HEK293 (cell line): ENCODE measurements around the gene LRCH1.

Experiments used
- CTCF ChIA-PET: fragments of 350-600 bp; formaldehyde crosslinking; extraction: SDS; loops from one replicate; lab custom pipeline; 2021; ENCODE audit warnings: antibody characterized with exemption; lab: Yijun Ruan, JAX
- POLR2A ChIA-PET: fragments of 300-600 bp; formaldehyde crosslinking; extraction: SDS; loops from one replicate; lab custom pipeline; 2020; ENCODE audit warnings: antibody characterized with exemption, inconsistent platforms; lab: Yijun Ruan, JAX
- H3K27ac ChIP-seq: fragments of 200-500 bp; sonication (Bioruptor generic); 2 replicates; pipeline ENCODE4 v1.5.1; 2014; ENCODE audit warnings: low read depth, low read length, control low read depth, inconsistent platforms; ENCODE audit errors: extremely low read depth
- H3K36me3 ChIP-seq, 2 experiments: fragments of 200-500 bp in 1 of 2; sonication (Bioruptor generic) in 1 of 2; 1 replicate in 1 of 2; 2 replicates in 1 of 2; pipeline ENCODE4 v1.5.1; 2014 to 2017; ENCODE audit warnings: inconsistent platforms in 2 of 2, low read length in 2 of 2; ENCODE audit not compliant: control insufficient read depth in 2 of 2, insufficient read depth in 1 of 2
- H3K4me1 ChIP-seq: fragments of 200-500 bp; sonication (Bioruptor generic); 2 replicates; pipeline ENCODE4 v1.5.1; 2014; ENCODE audit warnings: mild to moderate bottlenecking, low read length, inconsistent platforms; ENCODE audit not compliant: control insufficient read depth, insufficient read depth
- H3K4me3 ChIP-seq: 2 replicates; pipeline ENCODE4 v1.5.1; 2011; ENCODE audit warnings: low read depth, mild to moderate bottlenecking, control low read depth, low read length, moderate library complexity
- H3K9me3 ChIP-seq: fragments of 200-500 bp; sonication (Bioruptor generic); 2 replicates; pipeline ENCODE4 v1.5.1; 2014; ENCODE audit warnings: low read depth, low read length, inconsistent platforms; ENCODE audit not compliant: control insufficient read depth, insufficient read depth
- BCL11B ChIP-seq: fragments of 450-650 bp; formaldehyde crosslinking; IDR thresholded peaks from 2 replicates; pipeline ENCODE4 v1.5.1; 2016; ENCODE audit warnings: low read depth, missing biosample characterization, missing genetic modification characterization
- HOXC10 ChIP-seq: sonication (generic); formaldehyde crosslinking; IDR thresholded peaks from 2 replicates; pipeline ENCODE4 v1.8.1; 2023; ENCODE audit warnings: mild to moderate bottlenecking, missing genetic modification reagents
- MEIS1 ChIP-seq: sonication (generic); formaldehyde crosslinking; IDR thresholded peaks from 2 replicates; pipeline ENCODE4 v1.8.1; 2022; ENCODE audit warnings: missing genetic modification reagents, mild to moderate bottlenecking, borderline replicate concordance
- REPIN1 ChIP-seq: fragments of 450-650 bp; formaldehyde crosslinking; IDR thresholded peaks from 2 replicates; pipeline ENCODE4 v1.5.1; 2017; ENCODE audit warnings: missing biosample characterization, missing genetic modification characterization, low read depth
- SCRT2 ChIP-seq: fragments of 450-650 bp; formaldehyde crosslinking; IDR thresholded peaks from 2 replicates; pipeline ENCODE4 v1.5.1; 2016; ENCODE audit warnings: missing biosample characterization, missing genetic modification characterization
- YY2 ChIP-seq: fragments of 450-650 bp; formaldehyde crosslinking; IDR thresholded peaks from 2 replicates; pipeline ENCODE4 v1.5.1; 2016; ENCODE audit warnings: missing biosample characterization, missing genetic modification characterization
- ZEB2 ChIP-seq: fragments of 450-650 bp; formaldehyde crosslinking; IDR thresholded peaks from 2 replicates; pipeline ENCODE4 v1.5.1; 2016; ENCODE audit warnings: missing biosample characterization, missing genetic modification characterization
- ZFP69B ChIP-seq: fragments of 450-650 bp; formaldehyde crosslinking; IDR thresholded peaks from 2 replicates; pipeline ENCODE4 v1.5.1; 2016; ENCODE audit warnings: missing biosample characterization, missing genetic modification characterization
- ZNF112 ChIP-seq: fragments of 450-650 bp; formaldehyde crosslinking; IDR thresholded peaks from 2 replicates; pipeline ENCODE4 v1.5.0; 2017; ENCODE audit warnings: missing biosample characterization, missing genetic modification characterization
- ZNF121 ChIP-seq: fragments of 450-650 bp; formaldehyde crosslinking; IDR thresholded peaks from 2 replicates; pipeline ENCODE4 v1.5.1; 2016; ENCODE audit warnings: missing biosample characterization, missing genetic modification characterization
- ZNF155 ChIP-seq: fragments of 450-650 bp; formaldehyde crosslinking; IDR thresholded peaks from 2 replicates; pipeline ENCODE4 v1.5.1; 2016; ENCODE audit warnings: missing biosample characterization, missing genetic modification characterization
- ZNF175 ChIP-seq: fragments of 450-650 bp; formaldehyde crosslinking; IDR thresholded peaks from 2 replicates; pipeline ENCODE4 v1.5.1; 2016; ENCODE audit warnings: missing biosample characterization, missing genetic modification characterization
- ZNF19 ChIP-seq: fragments of 450-650 bp; formaldehyde crosslinking; IDR thresholded peaks from 2 replicates; pipeline ENCODE4; 2016; ENCODE audit warnings: missing biosample characterization, missing genetic modification characterization, low read depth
- ZNF341 ChIP-seq: fragments of 450-650 bp; formaldehyde crosslinking; IDR thresholded peaks from 2 replicates; pipeline ENCODE4; 2016; ENCODE audit warnings: low read depth, missing biosample characterization, missing genetic modification characterization
- ZNF473 ChIP-seq: fragments of 450-650 bp; formaldehyde crosslinking; IDR thresholded peaks from 2 replicates; pipeline ENCODE4 v1.5.1; 2017; ENCODE audit warnings: missing biosample characterization, missing genetic modification characterization
- ZNF560 ChIP-seq: fragments of 450-650 bp; formaldehyde crosslinking; IDR thresholded peaks from 2 replicates; pipeline ENCODE4 v1.5.1; 2017; ENCODE audit warnings: missing biosample characterization, missing genetic modification characterization, borderline replicate concordance
- ZNF792 ChIP-seq: fragments of 450-650 bp; formaldehyde crosslinking; IDR thresholded peaks from 2 replicates; pipeline ENCODE4 v1.5.1; 2016; ENCODE audit warnings: missing biosample characterization, missing genetic modification characterization
- ZNF837 ChIP-seq: fragments of 450-650 bp; formaldehyde crosslinking; IDR thresholded peaks from 2 replicates; pipeline ENCODE4 v1.5.1; 2016; ENCODE audit warnings: missing biosample characterization, missing genetic modification characterization
- TF ChIP-seq, protein P1 (sequence below): fragments of 450-650 bp; formaldehyde crosslinking; IDR thresholded peaks from 2 replicates; pipeline ENCODE4 v1.5.1; 2016; ENCODE audit warnings: missing biosample characterization, missing genetic modification characterization
- TF ChIP-seq, protein P2 (sequence below): fragments of 450-650 bp; formaldehyde crosslinking; IDR thresholded peaks from 2 replicates; pipeline ENCODE4 v1.5.1; 2016; ENCODE audit warnings: missing biosample characterization, missing genetic modification characterization, borderline replicate concordance
- TF ChIP-seq, protein P3 (sequence below): fragments of 450-650 bp; formaldehyde crosslinking; IDR thresholded peaks from 2 replicates; pipeline ENCODE4 v1.5.1; 2016; ENCODE audit warnings: missing biosample characterization, missing genetic modification characterization, low read depth
- TF ChIP-seq, protein P4 (sequence below): sonication (generic); formaldehyde crosslinking; IDR thresholded peaks from 2 replicates; pipeline ENCODE4 v1.8.1; 2022; ENCODE audit warnings: mild to moderate bottlenecking, moderate library complexity, missing genetic modification reagents
- TF ChIP-seq, protein P5 (sequence below): fragments of 450-650 bp; formaldehyde crosslinking; IDR thresholded peaks from 2 replicates; pipeline ENCODE4 v1.5.1; 2017; ENCODE audit warnings: missing biosample characterization, missing genetic modification characterization

The LRCH1 gene

DNA sequence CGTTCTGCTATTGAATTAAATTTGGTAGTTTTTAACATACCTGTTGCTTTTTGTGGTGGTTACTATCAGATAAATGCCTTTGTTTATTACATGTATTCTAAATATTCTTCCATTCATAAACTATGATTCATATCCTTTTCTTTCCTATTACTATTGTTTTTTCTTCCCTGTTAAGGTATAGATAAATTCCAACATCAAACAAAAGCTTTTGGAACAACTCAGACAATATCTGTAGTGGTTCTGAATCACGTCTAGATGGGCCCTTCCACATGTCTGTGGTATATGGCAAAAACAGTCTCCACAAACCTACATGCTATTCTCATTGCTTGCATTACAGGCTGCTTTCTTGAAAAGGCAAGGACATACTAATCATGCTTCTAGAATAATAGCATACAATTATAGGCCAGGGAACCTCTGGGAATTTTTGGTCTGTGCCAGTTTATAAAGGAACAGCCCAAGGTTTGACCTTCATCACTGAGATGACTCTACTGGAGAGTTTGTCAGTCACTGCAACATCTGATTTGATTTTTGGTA, 6.4 kb downstream of the LRCH1 start:
- H3K27ac ChIP-seq = no peak overlapping the region
- H3K36me3 ChIP-seq = no peaks in the 10 kb centered on the region
- no peak for TF ChIP-seq ZFP69B (tag by site-specific recombination)
- TF ChIP-seq REPIN1 (tag by site-specific recombination) = no peak
- TF ChIP-seq, protein P1, sequence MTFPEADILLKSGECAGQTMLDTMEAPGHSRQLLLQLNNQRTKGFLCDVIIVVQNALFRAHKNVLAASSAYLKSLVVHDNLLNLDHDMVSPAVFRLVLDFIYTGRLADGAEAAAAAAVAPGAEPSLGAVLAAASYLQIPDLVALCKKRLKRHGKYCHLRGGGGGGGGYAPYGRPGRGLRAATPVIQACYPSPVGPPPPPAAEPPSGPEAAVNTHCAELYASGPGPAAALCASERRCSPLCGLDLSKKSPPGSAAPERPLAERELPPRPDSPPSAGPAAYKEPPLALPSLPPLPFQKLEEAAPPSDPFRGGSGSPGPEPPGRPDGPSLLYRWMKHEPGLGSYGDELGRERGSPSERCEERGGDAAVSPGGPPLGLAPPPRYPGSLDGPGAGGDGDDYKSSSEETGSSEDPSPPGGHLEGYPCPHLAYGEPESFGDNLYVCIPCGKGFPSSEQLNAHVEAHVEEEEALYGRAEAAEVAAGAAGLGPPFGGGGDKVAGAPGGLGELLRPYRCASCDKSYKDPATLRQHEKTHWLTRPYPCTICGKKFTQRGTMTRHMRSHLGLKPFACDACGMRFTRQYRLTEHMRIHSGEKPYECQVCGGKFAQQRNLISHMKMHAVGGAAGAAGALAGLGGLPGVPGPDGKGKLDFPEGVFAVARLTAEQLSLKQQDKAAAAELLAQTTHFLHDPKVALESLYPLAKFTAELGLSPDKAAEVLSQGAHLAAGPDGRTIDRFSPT = no peak
- TF ChIP-seq SCRT2 (tag by site-specific recombination) = peak; percentile 81
- H3K4me1 ChIP-seq = peaks cover 15% of the 10 kb centered on the region
- ChIA-PET POLR2A (no interaction called here), CTCF (no interaction called here)
- no peaks in the 10 kb centered on the region for H3K9me3 ChIP-seq
- no peak overlapping the region for H3K4me3 ChIP-seq

DNA sequence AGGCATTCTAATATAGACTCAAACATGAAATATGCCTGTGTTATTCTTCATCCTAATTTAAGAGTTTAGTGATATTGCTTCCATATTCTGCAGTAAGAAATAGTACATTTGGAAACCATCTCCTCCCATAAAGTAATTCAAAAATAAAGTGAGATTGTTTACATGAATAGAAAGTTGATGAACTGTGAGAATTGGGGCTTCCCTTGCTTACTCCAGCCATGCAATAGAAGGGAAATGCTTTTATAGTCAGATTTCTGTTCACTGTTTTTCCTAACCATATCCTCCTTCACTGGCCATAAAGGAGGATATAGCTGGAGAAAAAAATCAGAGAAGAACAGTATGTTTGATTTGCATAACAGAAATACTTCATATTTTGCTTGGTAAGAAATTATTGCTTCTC, 7.8 kb downstream of the LRCH1 start:
- TF ChIP-seq ZNF175 (tag by site-specific recombination) (no peak), ZNF121 (tag by site-specific recombination) (no peak), HOXC10 (CRISPR knock-in tag) (no peak), ZNF837 (tag by site-specific recombination) (no peak), ZNF473 (tag by site-specific recombination) (no peak), MEIS1 (no peak), YY2 (tag by site-specific recombination) (no peak), ZFP69B (tag by site-specific recombination) (no peak), ZNF341 (no peak), ZEB2 (tag by site-specific recombination) (no peak), BCL11B (tag by site-specific recombination) (no peak), ZNF560 (tag by site-specific recombination) (no peak), ZNF792 (no peak), ZNF112 (no peak), ZNF155 (no peak), ZNF19 (tag by site-specific recombination) (no peak)
- TF ChIP-seq, protein P2, sequence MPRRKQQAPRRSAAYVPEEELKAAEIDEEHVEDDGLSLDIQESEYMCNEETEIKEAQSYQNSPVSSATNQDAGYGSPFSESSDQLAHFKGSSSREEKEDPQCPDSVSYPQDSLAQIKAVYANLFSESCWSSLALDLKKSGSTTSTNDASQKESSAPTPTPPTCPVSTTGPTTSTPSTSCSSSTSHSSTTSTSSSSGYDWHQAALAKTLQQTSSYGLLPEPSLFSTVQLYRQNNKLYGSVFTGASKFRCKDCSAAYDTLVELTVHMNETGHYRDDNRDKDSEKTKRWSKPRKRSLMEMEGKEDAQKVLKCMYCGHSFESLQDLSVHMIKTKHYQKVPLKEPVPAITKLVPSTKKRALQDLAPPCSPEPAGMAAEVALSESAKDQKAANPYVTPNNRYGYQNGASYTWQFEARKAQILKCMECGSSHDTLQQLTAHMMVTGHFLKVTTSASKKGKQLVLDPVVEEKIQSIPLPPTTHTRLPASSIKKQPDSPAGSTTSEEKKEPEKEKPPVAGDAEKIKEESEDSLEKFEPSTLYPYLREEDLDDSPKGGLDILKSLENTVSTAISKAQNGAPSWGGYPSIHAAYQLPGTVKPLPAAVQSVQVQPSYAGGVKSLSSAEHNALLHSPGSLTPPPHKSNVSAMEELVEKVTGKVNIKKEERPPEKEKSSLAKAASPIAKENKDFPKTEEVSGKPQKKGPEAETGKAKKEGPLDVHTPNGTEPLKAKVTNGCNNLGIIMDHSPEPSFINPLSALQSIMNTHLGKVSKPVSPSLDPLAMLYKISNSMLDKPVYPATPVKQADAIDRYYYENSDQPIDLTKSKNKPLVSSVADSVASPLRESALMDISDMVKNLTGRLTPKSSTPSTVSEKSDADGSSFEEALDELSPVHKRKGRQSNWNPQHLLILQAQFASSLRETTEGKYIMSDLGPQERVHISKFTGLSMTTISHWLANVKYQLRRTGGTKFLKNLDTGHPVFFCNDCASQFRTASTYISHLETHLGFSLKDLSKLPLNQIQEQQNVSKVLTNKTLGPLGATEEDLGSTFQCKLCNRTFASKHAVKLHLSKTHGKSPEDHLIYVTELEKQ (tag by site-specific recombination) = no peak
- TF ChIP-seq, protein P3, sequence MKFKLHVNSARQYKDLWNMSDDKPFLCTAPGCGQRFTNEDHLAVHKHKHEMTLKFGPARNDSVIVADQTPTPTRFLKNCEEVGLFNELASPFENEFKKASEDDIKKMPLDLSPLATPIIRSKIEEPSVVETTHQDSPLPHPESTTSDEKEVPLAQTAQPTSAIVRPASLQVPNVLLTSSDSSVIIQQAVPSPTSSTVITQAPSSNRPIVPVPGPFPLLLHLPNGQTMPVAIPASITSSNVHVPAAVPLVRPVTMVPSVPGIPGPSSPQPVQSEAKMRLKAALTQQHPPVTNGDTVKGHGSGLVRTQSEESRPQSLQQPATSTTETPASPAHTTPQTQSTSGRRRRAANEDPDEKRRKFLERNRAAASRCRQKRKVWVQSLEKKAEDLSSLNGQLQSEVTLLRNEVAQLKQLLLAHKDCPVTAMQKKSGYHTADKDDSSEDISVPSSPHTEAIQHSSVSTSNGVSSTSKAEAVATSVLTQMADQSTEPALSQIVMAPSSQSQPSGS (tag by site-specific recombination) = no peak
- TF ChIP-seq, protein P4, sequence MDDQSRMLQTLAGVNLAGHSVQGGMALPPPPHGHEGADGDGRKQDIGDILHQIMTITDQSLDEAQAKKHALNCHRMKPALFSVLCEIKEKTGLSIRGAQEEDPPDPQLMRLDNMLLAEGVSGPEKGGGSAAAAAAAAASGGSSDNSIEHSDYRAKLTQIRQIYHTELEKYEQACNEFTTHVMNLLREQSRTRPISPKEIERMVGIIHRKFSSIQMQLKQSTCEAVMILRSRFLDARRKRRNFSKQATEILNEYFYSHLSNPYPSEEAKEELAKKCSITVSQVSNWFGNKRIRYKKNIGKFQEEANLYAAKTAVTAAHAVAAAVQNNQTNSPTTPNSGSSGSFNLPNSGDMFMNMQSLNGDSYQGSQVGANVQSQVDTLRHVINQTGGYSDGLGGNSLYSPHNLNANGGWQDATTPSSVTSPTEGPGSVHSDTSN (CRISPR knock-in tag) = no peak
- TF ChIP-seq, protein P5, sequence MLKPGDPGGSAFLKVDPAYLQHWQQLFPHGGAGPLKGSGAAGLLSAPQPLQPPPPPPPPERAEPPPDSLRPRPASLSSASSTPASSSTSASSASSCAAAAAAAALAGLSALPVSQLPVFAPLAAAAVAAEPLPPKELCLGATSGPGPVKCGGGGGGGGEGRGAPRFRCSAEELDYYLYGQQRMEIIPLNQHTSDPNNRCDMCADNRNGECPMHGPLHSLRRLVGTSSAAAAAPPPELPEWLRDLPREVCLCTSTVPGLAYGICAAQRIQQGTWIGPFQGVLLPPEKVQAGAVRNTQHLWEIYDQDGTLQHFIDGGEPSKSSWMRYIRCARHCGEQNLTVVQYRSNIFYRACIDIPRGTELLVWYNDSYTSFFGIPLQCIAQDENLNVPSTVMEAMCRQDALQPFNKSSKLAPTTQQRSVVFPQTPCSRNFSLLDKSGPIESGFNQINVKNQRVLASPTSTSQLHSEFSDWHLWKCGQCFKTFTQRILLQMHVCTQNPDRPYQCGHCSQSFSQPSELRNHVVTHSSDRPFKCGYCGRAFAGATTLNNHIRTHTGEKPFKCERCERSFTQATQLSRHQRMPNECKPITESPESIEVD (tag by site-specific recombination) = no peak
- POLR2A ChIA-PET = no interaction called here
- Histone ChIP-seq H3K27ac (no peak overlapping the region), H3K9me3 (no peaks in the 10 kb centered on the region), H3K36me3 (no peaks in the 10 kb centered on the region), H3K4me3 (no peak overlapping the region), H3K4me1 (peaks cover 15% of the 10 kb centered on the region)
- CTCF ChIA-PET = interaction anchor here (0.6 to 1.2 kb wide), 3 partner anchors 9 to 158 kb away, joined by 3 to 4 read pairs (median 3); no protein-coding TSS in a partner anchor
